ENCODE results near the gene GRPEL2. TPM values are rescaled to one million over a fixed set of nuclear protein-coding genes. Genes with fewer than 3 reads are reported as not detected.

GRPEL2 gene
- total RNA-seq, 4 donors from 2014 or later = 2.2 to 10.6 (median 6.4) TPM

- Histone ChIP-seq H3K27ac (no peak overlapping the region), H3K36me3 (no peaks in the 10 kb centered on the region), H3K9me3 (no peaks in the 10 kb centered on the region), H3K4me3 (no peak overlapping the region), H3K27me3 (no peaks in the 10 kb centered on the region), H3K4me1 (peaks cover 8 to 18% (median 11%) of the 10 kb centered on the region in 4 donors)
- 76% methylated on average over 1 of the region's 1 CpG; no CpG with 5 or more reads in 1 of the 2 donors for WGBS, 2 donors (ENCODE audit: low coverage in 1 of 2)
- no peak for DNase-seq
- TF ChIP-seq POLR2A (IDR thresholded peaks at IDR 0.05) = no peak
- no peak for TF ChIP-seq POLR2AphosphoS5 (IDR thresholded peaks at IDR 0.05)
- no peak for TF ChIP-seq CTCF (IDR thresholded peaks at IDR 0.05)
- TF ChIP-seq EP300 (IDR thresholded peaks at IDR 0.05; ENCODE audit: low read depth) = no peak
- intact Hi-C loops (cut with DNase I; ENCODE audit: low total_unique reads) (no loop called here), in situ Hi-C loops (cut with MboI; ENCODE audit: low pct_ligation_motif_present in 1 of 4, low pct_unique_long_range_greater_than_20kb in 1 of 4, low sequenced_read_pairs in 3 of 4) (no loop called here)
Observed at GRCh38 chr5:149360272-149360671, 15.0 kb downstream of the GRPEL2 start.

DNA sequence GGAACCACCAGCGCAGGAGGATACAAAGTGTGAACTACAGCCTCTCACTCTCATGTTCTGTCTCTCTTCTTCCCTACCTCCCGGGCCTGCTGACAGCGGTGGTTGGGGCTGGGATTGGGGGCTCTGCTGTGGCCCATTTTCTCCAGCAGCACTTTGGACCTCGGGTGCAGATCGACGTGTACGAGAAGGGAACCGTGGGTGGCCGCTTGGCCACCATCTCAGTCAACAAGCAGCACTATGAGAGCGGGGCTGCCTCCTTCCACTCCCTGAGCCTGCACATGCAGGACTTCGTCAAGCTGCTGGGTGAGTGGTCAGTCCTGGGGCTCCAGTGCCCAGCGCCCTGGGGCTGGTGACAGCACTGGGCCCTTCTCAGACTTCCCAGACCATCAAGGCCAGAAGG is 17.2 kb downstream of the GRPEL2 start:
- Histone ChIP-seq H3K4me3 (no peak overlapping the region), H3K9me3 (no peaks in the 10 kb centered on the region), H3K36me3 (no peaks in the 10 kb centered on the region), H3K4me1 (peaks cover 4 to 16% (median 9%) of the 10 kb centered on the region in 4 donors), H3K27me3 (no peaks in the 10 kb centered on the region), H3K27ac (no peak overlapping the region)
- TF ChIP-seq POLR2A (IDR thresholded peaks at IDR 0.05) (no peak), EP300 (IDR thresholded peaks at IDR 0.05; ENCODE audit: low read depth) (no peak), CTCF (IDR thresholded peaks at IDR 0.05) (no peak), POLR2AphosphoS5 (IDR thresholded peaks at IDR 0.05) (no peak)
- intact Hi-C loops (cut with DNase I; ENCODE audit: low total_unique reads) (no loop called here), in situ Hi-C loops (cut with MboI; ENCODE audit: low pct_ligation_motif_present in 1 of 4, low pct_unique_long_range_greater_than_20kb in 1 of 4, low sequenced_read_pairs in 3 of 4) (no loop called here)
- no peak for DNase-seq
- WGBS, 2 donors (ENCODE audit: low coverage in 1 of 2) = 93 to 100% methylated on average over 1 to 12 of the region's 12 CpGs

DNA sequence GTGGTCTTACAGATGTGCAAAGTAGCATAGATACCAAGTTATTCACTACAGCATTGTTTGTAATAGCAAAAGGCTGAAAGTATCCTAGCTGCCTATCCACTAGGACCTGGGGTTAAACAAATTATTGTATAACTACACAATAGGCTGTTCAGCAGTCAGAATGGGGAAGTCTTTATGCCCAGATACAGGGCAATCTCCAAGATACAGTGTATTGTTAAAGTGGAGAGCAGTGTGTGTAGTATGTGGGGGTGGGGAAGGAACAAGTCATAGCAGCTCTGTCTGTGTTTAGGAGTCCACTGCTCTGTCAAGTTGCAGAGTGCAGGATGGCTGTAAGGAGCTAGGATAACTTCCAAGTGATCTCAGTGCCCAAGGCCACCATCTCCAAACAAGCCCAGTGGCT is 18.1 kb downstream of the GRPEL2 start:
- in situ Hi-C loops (cut with MboI; ENCODE audit: low pct_ligation_motif_present in 1 of 4, low pct_unique_long_range_greater_than_20kb in 1 of 4, low sequenced_read_pairs in 3 of 4) = no loop called here
- no peaks in the 10 kb centered on the region for H3K27me3 ChIP-seq
- H3K4me3 ChIP-seq = no peak overlapping the region
- H3K27ac ChIP-seq = no peak overlapping the region
- H3K36me3 ChIP-seq = no peaks in the 10 kb centered on the region
- H3K4me1 ChIP-seq = peaks cover 1 to 13% (median 7%) of the 10 kb centered on the region in 4 donors
- no peaks in the 10 kb centered on the region for H3K9me3 ChIP-seq
- intact Hi-C loops (cut with DNase I; ENCODE audit: low total_unique reads) = no loop called here
- no peak for DNase-seq
- TF ChIP-seq POLR2AphosphoS5 (IDR thresholded peaks at IDR 0.05) (no peak), POLR2A (IDR thresholded peaks at IDR 0.05) (no peak), CTCF (IDR thresholded peaks at IDR 0.05) (no peak), EP300 (IDR thresholded peaks at IDR 0.05; ENCODE audit: low read depth) (no peak)

DNA sequence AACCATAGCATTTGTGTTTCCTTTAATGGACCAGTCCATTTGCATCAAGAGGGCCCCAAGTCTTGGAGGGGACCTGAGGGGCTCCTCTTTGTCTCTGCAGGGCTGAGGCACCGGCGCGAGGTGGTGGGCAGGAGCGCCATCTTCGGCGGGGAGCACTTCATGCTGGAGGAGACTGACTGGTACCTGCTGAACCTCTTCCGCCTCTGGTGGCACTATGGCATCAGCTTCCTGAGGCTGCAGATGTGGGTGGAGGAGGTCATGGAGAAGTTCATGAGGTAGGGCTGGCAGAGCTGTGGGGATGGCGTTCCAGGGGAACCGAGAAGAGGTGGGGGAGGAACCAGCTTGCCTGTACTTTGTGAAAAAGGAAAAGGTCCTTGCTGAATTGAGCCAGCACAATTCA is 18.6 kb downstream of the GRPEL2 start:
- WGBS, 2 donors (ENCODE audit: low coverage in 1 of 2) = 92 to 94% methylated on average over 3 to 9 of the region's 9 CpGs
- DNase-seq = no peak
- no peaks in the 10 kb centered on the region for H3K36me3 ChIP-seq
- intact Hi-C loops (cut with DNase I; ENCODE audit: low total_unique reads) (no loop called here), in situ Hi-C loops (cut with MboI; ENCODE audit: low pct_ligation_motif_present in 1 of 4, low pct_unique_long_range_greater_than_20kb in 1 of 4, low sequenced_read_pairs in 3 of 4) (no loop called here)
- H3K9me3 ChIP-seq = no peaks in the 10 kb centered on the region
- H3K27me3 ChIP-seq = no peaks in the 10 kb centered on the region
- peaks cover 0 to 9% (median 4%) of the 10 kb centered on the region in 4 donors for H3K4me1 ChIP-seq
- TF ChIP-seq CTCF (IDR thresholded peaks at IDR 0.05) = no peak
- no peak for TF ChIP-seq POLR2A (IDR thresholded peaks at IDR 0.05)
- no peak for TF ChIP-seq POLR2AphosphoS5 (IDR thresholded peaks at IDR 0.05)
- TF ChIP-seq EP300 (IDR thresholded peaks at IDR 0.05; ENCODE audit: low read depth) = no peak
- no peak overlapping the region for H3K27ac ChIP-seq
- no peak overlapping the region for H3K4me3 ChIP-seq
